ENCODE results near the gene BBOF1.
A peak's percentile ranks its signal among the peaks of the same experiment; 100 is the strongest.

BBOF1 gene

DNA sequence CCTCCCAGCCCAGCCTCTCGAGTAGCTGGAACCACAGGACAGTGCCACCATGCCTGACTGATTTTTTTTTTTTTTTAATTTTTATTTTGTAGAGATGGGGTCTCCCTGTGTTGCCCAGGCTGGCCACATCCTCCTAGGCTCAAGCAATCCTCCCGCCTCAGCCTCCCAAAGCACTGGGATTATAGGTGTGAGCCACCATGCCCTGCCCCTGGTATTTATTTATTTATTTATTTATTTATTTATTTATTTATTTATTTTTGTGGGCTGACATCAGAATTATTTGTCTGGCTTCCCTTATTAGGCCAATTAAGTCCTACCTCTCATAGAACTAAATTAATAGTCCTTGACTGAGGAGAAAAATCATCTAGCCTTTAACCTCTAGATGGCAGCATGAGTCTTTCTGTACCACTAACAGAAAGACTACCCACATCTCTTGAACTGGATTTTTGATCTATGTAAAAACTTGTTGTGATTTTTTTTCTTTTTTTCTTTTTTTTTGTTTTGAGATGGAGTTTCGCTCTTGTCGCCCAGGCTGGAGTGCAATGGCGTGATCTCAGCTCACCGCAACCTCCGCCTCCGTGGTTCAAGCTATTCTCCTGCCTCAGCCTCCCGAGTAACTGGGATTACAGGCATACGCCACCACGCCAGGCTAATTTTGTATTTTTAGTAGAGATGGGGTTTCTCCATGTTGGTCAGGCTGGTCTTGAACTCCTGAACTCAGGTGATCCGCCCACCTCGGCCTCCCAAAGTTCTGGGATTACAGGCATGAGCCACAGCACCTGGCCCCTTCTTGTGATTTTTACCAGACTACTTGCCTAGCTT, 92.5 kb downstream of the BBOF1 start:
- in situ Hi-C loops (cut with MboI; ENCODE audit: low sequenced_read_pairs, unreplicated experiment): loop anchor here (5.0 kb wide), 1 partner anchor 141 kb away; no protein-coding TSS in a partner anchor
- peak; percentile 49 for TF ChIP-seq CTCF (IDR thresholded peaks at IDR 0.05; ENCODE audit: borderline replicate concordance, control extremely low read depth, extremely low read depth, insufficient read depth, missing control alignments)
- peak; percentile 66 for DNase-seq (ENCODE audit: low spot score)

Data from GM13976 (cell line).